Fibroblast of villous mesenchyme (primary cell): ENCODE measurements around the gene ZNF646. TPM values are rescaled to one million over a fixed set of nuclear protein-coding genes. Genes with fewer than 3 reads are reported as not detected.

ENCODE experiments used
- DNase-seq: peaks from one replicate; pipeline ENCODE4 v3.0.0-alpha.2; 2010; ENCODE audit warnings: low read depth
- H3K4me3 ChIP-seq: 2 replicates; pipeline ENCODE4 v1.5.1; 2011; ENCODE audit warnings: low read depth, mild to moderate bottlenecking, low read length
- total RNA-seq: library from RNA; depleted of rRNA; stranded (reverse); fragments of >200 nt; gene quantifications from 2 replicates; pipeline ENCODE4 v1.2.3, GENCODE V29; 2012
- TF ChIP-seq, protein P1 (sequence below): IDR thresholded peaks from 2 replicates; pipeline ENCODE4 v1.5.1; 2012; ENCODE audit warnings: low read depth, mild to moderate bottlenecking, low read length; ENCODE audit not compliant: insufficient read depth

The ZNF646 gene
- total RNA-seq, 1 donor = 13.4 TPM

DNA sequence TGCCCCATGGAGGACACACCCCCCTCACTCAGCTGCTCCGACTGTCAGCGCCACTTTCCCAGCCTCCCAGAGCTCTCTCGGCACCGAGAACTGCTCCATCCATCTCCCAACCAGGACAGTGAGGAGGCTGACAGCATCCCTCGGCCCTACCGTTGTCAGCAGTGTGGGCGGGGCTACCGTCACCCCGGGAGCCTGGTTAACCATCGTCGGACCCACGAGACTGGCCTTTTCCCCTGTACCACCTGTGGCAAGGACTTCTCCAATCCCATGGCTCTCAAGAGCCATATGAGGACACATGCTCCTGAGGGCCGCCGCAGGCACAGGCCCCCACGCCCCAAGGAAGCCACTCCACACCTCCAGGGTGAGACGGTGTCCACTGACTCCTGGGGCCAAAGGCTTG, 2.1 kb downstream of the ZNF646 start:
- TF ChIP-seq, protein P1, sequence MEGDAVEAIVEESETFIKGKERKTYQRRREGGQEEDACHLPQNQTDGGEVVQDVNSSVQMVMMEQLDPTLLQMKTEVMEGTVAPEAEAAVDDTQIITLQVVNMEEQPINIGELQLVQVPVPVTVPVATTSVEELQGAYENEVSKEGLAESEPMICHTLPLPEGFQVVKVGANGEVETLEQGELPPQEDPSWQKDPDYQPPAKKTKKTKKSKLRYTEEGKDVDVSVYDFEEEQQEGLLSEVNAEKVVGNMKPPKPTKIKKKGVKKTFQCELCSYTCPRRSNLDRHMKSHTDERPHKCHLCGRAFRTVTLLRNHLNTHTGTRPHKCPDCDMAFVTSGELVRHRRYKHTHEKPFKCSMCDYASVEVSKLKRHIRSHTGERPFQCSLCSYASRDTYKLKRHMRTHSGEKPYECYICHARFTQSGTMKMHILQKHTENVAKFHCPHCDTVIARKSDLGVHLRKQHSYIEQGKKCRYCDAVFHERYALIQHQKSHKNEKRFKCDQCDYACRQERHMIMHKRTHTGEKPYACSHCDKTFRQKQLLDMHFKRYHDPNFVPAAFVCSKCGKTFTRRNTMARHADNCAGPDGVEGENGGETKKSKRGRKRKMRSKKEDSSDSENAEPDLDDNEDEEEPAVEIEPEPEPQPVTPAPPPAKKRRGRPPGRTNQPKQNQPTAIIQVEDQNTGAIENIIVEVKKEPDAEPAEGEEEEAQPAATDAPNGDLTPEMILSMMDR = no peak
- no peak overlapping the region for H3K4me3 ChIP-seq
- no peak for DNase-seq

- TF ChIP-seq, protein P1 = no peak
- no peak overlapping the region for H3K4me3 ChIP-seq
- DNase-seq = no peak
Measured at GRCh38 chr16:31077024-31077423, 2.8 kb downstream of the ZNF646 start.

- TF ChIP-seq, protein P1 = no peak
- DNase-seq = no peak
- no peak overlapping the region for H3K4me3 ChIP-seq
Measured at GRCh38 chr16:31077592-31078396, 3.6 kb downstream of the ZNF646 start.

GRCh38 chr16:31078597-31079341, 4.5 kb downstream of the ZNF646 start:
- no peak overlapping the region for H3K4me3 ChIP-seq
- no peak for DNase-seq
- TF ChIP-seq, protein P1 = no peak

- TF ChIP-seq, protein P1 = no peak
- no peak for DNase-seq
- no peak overlapping the region for H3K4me3 ChIP-seq
Measured at GRCh38 chr16:31079342-31079944, 5.2 kb downstream of the ZNF646 start.

DNA sequence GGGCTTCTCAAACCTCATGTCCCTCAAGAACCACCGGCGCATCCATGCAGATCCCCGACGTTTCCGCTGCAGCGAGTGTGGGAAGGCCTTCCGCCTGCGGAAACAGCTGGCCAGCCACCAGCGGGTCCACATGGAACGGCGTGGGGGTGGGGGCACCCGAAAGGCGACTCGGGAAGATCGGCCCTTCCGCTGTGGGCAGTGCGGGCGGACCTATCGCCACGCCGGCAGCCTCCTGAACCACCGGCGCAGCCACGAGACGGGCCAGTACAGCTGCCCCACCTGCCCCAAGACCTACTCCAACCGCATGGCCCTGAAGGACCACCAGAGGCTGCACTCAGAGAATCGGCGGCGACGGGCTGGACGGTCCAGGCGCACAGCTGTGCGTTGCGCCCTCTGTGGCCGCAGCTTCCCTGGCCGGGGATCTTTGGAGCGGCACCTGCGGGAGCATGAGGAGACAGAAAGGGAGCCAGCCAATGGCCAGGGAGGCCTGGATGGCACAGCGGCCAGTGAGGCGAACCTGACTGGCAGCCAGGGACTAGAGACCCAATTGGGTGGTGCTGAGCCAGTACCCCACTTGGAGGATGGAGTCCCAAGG, 5.9 kb downstream of the ZNF646 start:
- H3K4me3 ChIP-seq = no peak overlapping the region
- TF ChIP-seq, protein P1 = no peak
- no peak for DNase-seq
